Activated CD8-positive, alpha-beta T cell treated with anti-CD3 and anti-CD28 coated beads, Interleukin-2, amount 10 ng/mL, durations not matched to agents 7 days and 5 days (primary cell): ENCODE results near the gene CXXC4. TPM values are rescaled to one million over a fixed set of nuclear protein-coding genes. Genes with fewer than 3 reads are reported as not detected.
A peak's percentile ranks its signal among the peaks of the same experiment; 100 is the strongest.

Source experiments
- ATAC-seq: fragments of 150-1000 bp; cut with Tn5 transposase; one replicate; pipeline ENCODE4 v1.10.0; 2021; ENCODE audit warnings: moderate library complexity
- CTCF ChIA-PET: fragments of 350-600 bp; sonication (Branson Sonifier 250); formaldehyde crosslinking; loops from one replicate; lab custom pipeline; 2021; ENCODE audit warnings: antibody characterized with exemption; lab: Charles Lee
- POLR2A ChIA-PET: fragments of 350-600 bp; sonication (Branson Sonifier 250); formaldehyde crosslinking; loops from one replicate; lab custom pipeline; 2021; ENCODE audit warnings: antibody characterized with exemption; lab: Charles Lee
- DNase-seq: peaks from one replicate; pipeline ENCODE4 v3.0.0-alpha.2; 2020
- H3K27ac Mint-ChIP-seq: one replicate; pipeline ENCODE4 v1.8.0; 2021; ENCODE audit warnings: mild to moderate bottlenecking, mixed read lengths
- H3K27me3 Mint-ChIP-seq: one replicate; pipeline ENCODE4 v1.8.0; 2021; ENCODE audit warnings: low read depth, mixed read lengths
- H3K36me3 Mint-ChIP-seq: one replicate; pipeline ENCODE4 v1.8.0; 2021; ENCODE audit warnings: low read depth, mixed read lengths
- H3K4me1 Mint-ChIP-seq: one replicate; pipeline ENCODE4 v1.8.0; 2021; ENCODE audit warnings: low read depth, mixed read lengths
- H3K4me3 Mint-ChIP-seq: one replicate; pipeline ENCODE4 v1.8.0; 2021; ENCODE audit warnings: mild to moderate bottlenecking, mixed read lengths
- H3K9me3 Mint-ChIP-seq: one replicate; pipeline ENCODE4 v1.8.0; 2022; ENCODE audit warnings: mixed read lengths; ENCODE audit not compliant: insufficient read depth
- total RNA-seq, 2 experiments: library from RNA; stranded (reverse); gene quantifications; one replicate each; pipeline ENCODE4 v1.2.3, GENCODE V29; 2021

CXXC4 gene
- not detected for total RNA-seq

GRCh38 chr4:104494822-104495559 lies at the start of gene CXXC4:
TSS of gene CXXC4 (minus strand) at chr4:104494894. CDS start at chr4:104491802, 3,092 bp downstream.
- ATAC-seq (peak; percentile 16), DNase-seq (no peak)
- Mint-ChIP-seq H3K4me3 (peak within 1 kb of the TSS; percentile 59), H3K27ac (no peak within 1 kb of the TSS), H3K9me3 (no peaks in the 10 kb centered on the region), H3K36me3 (no peaks in the 10 kb centered on the region), H3K4me1 (peaks cover 29% of the 10 kb centered on the region), H3K27me3 (peaks cover 65% of the 10 kb centered on the region)
- CTCF ChIA-PET = no interaction called here
- POLR2A ChIA-PET = no interaction called here

- POLR2A ChIA-PET = no interaction called here
- Mint-ChIP-seq H3K4me1 (no peaks in the 10 kb centered on the region), H3K27ac (no peak overlapping the region), H3K4me3 (no peak overlapping the region), H3K27me3 (no peaks in the 10 kb centered on the region), H3K36me3 (no peaks in the 10 kb centered on the region), H3K9me3 (no peaks in the 10 kb centered on the region)
- ATAC-seq = no peak
- DNase-seq = no peak
- CTCF ChIA-PET = no interaction called here
Observed at GRCh38 chr4:104533156-104533555, 38.5 kb upstream of the CXXC4 start.

- H3K9me3 Mint-ChIP-seq = no peaks in the 10 kb centered on the region
- DNase-seq = no peak
- no peak overlapping the region for H3K27ac Mint-ChIP-seq
- no peaks in the 10 kb centered on the region for H3K27me3 Mint-ChIP-seq
- CTCF ChIA-PET = no interaction called here
- no peak for ATAC-seq
- H3K4me3 Mint-ChIP-seq = no peak overlapping the region
- no peaks in the 10 kb centered on the region for H3K36me3 Mint-ChIP-seq
- POLR2A ChIA-PET = no interaction called here
- no peaks in the 10 kb centered on the region for H3K4me1 Mint-ChIP-seq
Observed at GRCh38 chr4:104532677-104533076, 38.0 kb upstream of the CXXC4 start.

- ChIA-PET POLR2A (no interaction called here), CTCF (no interaction called here)
- Mint-ChIP-seq H3K36me3 (no peaks in the 10 kb centered on the region), H3K27me3 (no peaks in the 10 kb centered on the region), H3K27ac (no peak overlapping the region), H3K9me3 (no peaks in the 10 kb centered on the region), H3K4me1 (no peaks in the 10 kb centered on the region), H3K4me3 (no peak overlapping the region)
- ATAC-seq (no peak), DNase-seq (no peak)
Observed at GRCh38 chr4:104531390-104531789, 36.7 kb upstream of the CXXC4 start.

GRCh38 chr4:104530426-104530825 lies 35.7 kb upstream of the CXXC4 start:
- Mint-ChIP-seq H3K4me1 (no peaks in the 10 kb centered on the region), H3K4me3 (no peak overlapping the region), H3K27ac (no peak overlapping the region), H3K27me3 (no peaks in the 10 kb centered on the region), H3K36me3 (no peaks in the 10 kb centered on the region), H3K9me3 (no peaks in the 10 kb centered on the region)
- no peak for DNase-seq
- ATAC-seq = no peak
- ChIA-PET POLR2A (no interaction called here), CTCF (no interaction called here)

GRCh38 chr4:104524591-104524990 lies 29.9 kb upstream of the CXXC4 start:
- no peaks in the 10 kb centered on the region for H3K9me3 Mint-ChIP-seq
- DNase-seq (no peak), ATAC-seq (no peak)
- H3K27ac Mint-ChIP-seq = no peak overlapping the region
- ChIA-PET CTCF (no interaction called here), POLR2A (no interaction called here)
- H3K4me1 Mint-ChIP-seq = no peaks in the 10 kb centered on the region
- H3K36me3 Mint-ChIP-seq = no peaks in the 10 kb centered on the region
- no peak overlapping the region for H3K4me3 Mint-ChIP-seq
- no peaks in the 10 kb centered on the region for H3K27me3 Mint-ChIP-seq

GRCh38 chr4:104524026-104524425 lies 29.3 kb upstream of the CXXC4 start:
- DNase-seq (no peak), ATAC-seq (no peak)
- POLR2A ChIA-PET = no interaction called here
- Mint-ChIP-seq H3K27ac (no peak overlapping the region), H3K36me3 (no peaks in the 10 kb centered on the region), H3K9me3 (no peaks in the 10 kb centered on the region), H3K4me1 (no peaks in the 10 kb centered on the region), H3K4me3 (no peak overlapping the region), H3K27me3 (no peaks in the 10 kb centered on the region)
- CTCF ChIA-PET = no interaction called here

- CTCF ChIA-PET = no interaction called here
- Mint-ChIP-seq H3K36me3 (no peaks in the 10 kb centered on the region), H3K4me3 (no peak overlapping the region), H3K4me1 (no peaks in the 10 kb centered on the region), H3K9me3 (no peaks in the 10 kb centered on the region), H3K27ac (no peak overlapping the region), H3K27me3 (no peaks in the 10 kb centered on the region)
- no peak for DNase-seq
- POLR2A ChIA-PET = no interaction called here
- no peak for ATAC-seq
Observed at GRCh38 chr4:104519588-104519987, 24.9 kb upstream of the CXXC4 start.

- CTCF ChIA-PET = no interaction called here
- Mint-ChIP-seq H3K4me1 (no peaks in the 10 kb centered on the region), H3K27me3 (no peaks in the 10 kb centered on the region), H3K36me3 (no peaks in the 10 kb centered on the region), H3K9me3 (no peaks in the 10 kb centered on the region), H3K4me3 (no peak overlapping the region), H3K27ac (no peak overlapping the region)
- no peak for ATAC-seq
- POLR2A ChIA-PET = no interaction called here
- DNase-seq = no peak
Observed at GRCh38 chr4:104516884-104517283, 22.2 kb upstream of the CXXC4 start.

GRCh38 chr4:104508224-104508623 lies 13.5 kb upstream of the CXXC4 start:
- no peaks in the 10 kb centered on the region for H3K4me1 Mint-ChIP-seq
- POLR2A ChIA-PET = no interaction called here

GRCh38 chr4:104507112-104507511 lies 12.4 kb upstream of the CXXC4 start:
- Mint-ChIP-seq H3K4me3 (no peak overlapping the region), H3K9me3 (no peaks in the 10 kb centered on the region), H3K27me3 (peaks cover 1% of the 10 kb centered on the region), H3K4me1 (no peaks in the 10 kb centered on the region), H3K36me3 (no peaks in the 10 kb centered on the region), H3K27ac (no peak overlapping the region)
- ATAC-seq = no peak
- ChIA-PET CTCF (no interaction called here), POLR2A (interaction anchor here (0.6 kb wide), 1 partner anchor 31 kb away, joined by 5 read pairs; no protein-coding TSS in a partner anchor)
- no peak for DNase-seq

More at GRCh38 chr4:104508224-104508623, 13.5 kb upstream of the CXXC4 start:
- no peak overlapping the region for H3K27ac Mint-ChIP-seq
- ATAC-seq (no peak), DNase-seq (no peak)
- no peak overlapping the region for H3K4me3 Mint-ChIP-seq
- H3K36me3 Mint-ChIP-seq = no peaks in the 10 kb centered on the region
- no peaks in the 10 kb centered on the region for H3K9me3 Mint-ChIP-seq
- H3K27me3 Mint-ChIP-seq = no peaks in the 10 kb centered on the region
- CTCF ChIA-PET = no interaction called here

GRCh38 chr4:104504536-104504935 lies 9.8 kb upstream of the CXXC4 start:
- Mint-ChIP-seq H3K4me3 (no peak overlapping the region), H3K9me3 (no peaks in the 10 kb centered on the region), H3K4me1 (no peaks in the 10 kb centered on the region), H3K27ac (no peak overlapping the region), H3K36me3 (no peaks in the 10 kb centered on the region), H3K27me3 (peaks cover 4% of the 10 kb centered on the region)
- POLR2A ChIA-PET = no interaction called here
- no peak for DNase-seq
- no peak for ATAC-seq
- CTCF ChIA-PET = no interaction called here

GRCh38 chr4:104502471-104502870 lies 7.8 kb upstream of the CXXC4 start:
- POLR2A ChIA-PET = interaction anchor here (0.6 kb wide), 1 partner anchor 725 kb away, joined by 3 read pairs; no protein-coding TSS in a partner anchor
- Mint-ChIP-seq H3K4me3 (no peak overlapping the region), H3K27me3 (peaks cover 11% of the 10 kb centered on the region), H3K27ac (no peak overlapping the region), H3K36me3 (no peaks in the 10 kb centered on the region), H3K4me1 (no peaks in the 10 kb centered on the region), H3K9me3 (no peaks in the 10 kb centered on the region)
- CTCF ChIA-PET = no interaction called here
- DNase-seq (no peak), ATAC-seq (no peak)
